Esophagus muscularis mucosa (tissue), 3 donors: ENCODE results near the gene DMPK.

ENCODE experiments used
- CTCF ChIP-seq, 3 experiments: fragments of 200-600 bp in 2 of 3; fragments of 450-650 bp in 1 of 3; sonication (generic) in 2 of 3; IDR thresholded peaks; one replicate each; pipeline ENCODE4 v1.5.1; 2017 to 2019; ENCODE audit warnings: antibody characterized with exemption in 3 of 3, mild to moderate bottlenecking in 2 of 3, moderate library complexity in 1 of 3
- POLR2AphosphoS5 ChIP-seq, 2 donors: sonication (generic); formaldehyde crosslinking; IDR thresholded peaks; one replicate each; pipeline ENCODE4 v1.6.1; 2017; ENCODE audit warnings: antibody characterized with exemption in 2 of 2

DNA sequence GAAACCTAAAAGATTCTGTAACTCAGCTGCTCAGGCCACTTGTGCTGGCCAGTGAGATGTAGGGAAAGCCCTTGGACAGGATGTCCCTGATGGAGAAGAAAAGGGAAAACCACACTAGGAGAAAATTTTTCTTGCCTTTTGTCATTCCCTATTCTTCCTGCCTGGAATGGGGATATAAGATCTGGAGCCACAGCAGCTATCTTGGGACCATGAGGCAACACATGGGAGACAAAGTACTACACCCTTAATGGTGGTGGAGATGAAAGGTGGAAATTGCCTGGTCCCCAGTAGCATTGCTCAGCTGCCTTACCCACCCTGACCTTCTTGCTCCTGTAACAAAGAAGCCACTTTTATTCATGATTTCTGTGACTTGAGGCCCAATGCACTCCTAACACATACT, 23.4 kb upstream of the DMPK start:
- TF ChIP-seq POLR2AphosphoS5 (IDR thresholded peaks at IDR 0.05) (no peak), CTCF (IDR thresholded peaks at IDR 0.05) (no peak)
